Tibial artery (tissue), 4 donors: ENCODE measurements around the gene ZIC3.

Experiments
- DNase-seq, 2 donors: peaks; one replicate each; pipeline ENCODE4 v3.0.0-alpha.2; 2019
- H3K27ac ChIP-seq, 2 donors: fragments of 200-600 bp; sonication (generic) in 1 of 2; 1 replicate in 1 of 2; 2 replicates in 1 of 2; pipeline ENCODE4 v1.5.1; 2018 to 2019; ENCODE audit warnings: mild to moderate bottlenecking in 1 of 2
- H3K27me3 ChIP-seq, 2 donors: fragments of 200-600 bp; sonication (generic) in 1 of 2; one replicate each; pipeline versions ENCODE4 v1.5.1 to v1.6.0; 2016 to 2019
- H3K36me3 ChIP-seq, 3 donors: fragments of 200-600 bp; sonication (generic) in 2 of 3; one replicate each; pipeline ENCODE4 v1.5.1; 2016 to 2019; ENCODE audit warnings: mild to moderate bottlenecking in 2 of 3
- H3K4me1 ChIP-seq, 4 donors: fragments of 200-600 bp; sonication (generic) in 2 of 4; 1 replicate in 3 of 4; 2 replicates in 1 of 4; pipeline ENCODE4 v1.5.1; 2016 to 2019
- H3K4me3 ChIP-seq, 2 donors: fragments of 200-600 bp; sonication (generic) in 1 of 2; 1 replicate in 1 of 2; 2 replicates in 1 of 2; pipeline ENCODE4 v1.5.1; 2018 to 2019; ENCODE audit warnings: mild to moderate bottlenecking in 2 of 2
- H3K9me3 ChIP-seq, 3 donors: fragments of 200-600 bp; sonication (generic) in 1 of 3; one replicate each; pipeline ENCODE4 v1.5.1; 2016 to 2019
- intact Hi-C: fragments of 100-400 bp; cut with DNase I; formaldehyde crosslinking; loops from one replicate; pipeline ENCODE4 v1.15.0; 2023; ENCODE audit warnings: low total_unique reads
- TF ChIP-seq, protein P1 (sequence below), 2 experiments: fragments of 200-600 bp in 1 of 2; fragments of 450-650 bp in 1 of 2; IDR thresholded peaks; one replicate each; pipeline ENCODE4 v1.5.1; 2017 to 2019; ENCODE audit warnings: antibody characterized with exemption in 2 of 2, mild to moderate bottlenecking in 1 of 2, moderate library complexity in 1 of 2

Gene ZIC3

DNA sequence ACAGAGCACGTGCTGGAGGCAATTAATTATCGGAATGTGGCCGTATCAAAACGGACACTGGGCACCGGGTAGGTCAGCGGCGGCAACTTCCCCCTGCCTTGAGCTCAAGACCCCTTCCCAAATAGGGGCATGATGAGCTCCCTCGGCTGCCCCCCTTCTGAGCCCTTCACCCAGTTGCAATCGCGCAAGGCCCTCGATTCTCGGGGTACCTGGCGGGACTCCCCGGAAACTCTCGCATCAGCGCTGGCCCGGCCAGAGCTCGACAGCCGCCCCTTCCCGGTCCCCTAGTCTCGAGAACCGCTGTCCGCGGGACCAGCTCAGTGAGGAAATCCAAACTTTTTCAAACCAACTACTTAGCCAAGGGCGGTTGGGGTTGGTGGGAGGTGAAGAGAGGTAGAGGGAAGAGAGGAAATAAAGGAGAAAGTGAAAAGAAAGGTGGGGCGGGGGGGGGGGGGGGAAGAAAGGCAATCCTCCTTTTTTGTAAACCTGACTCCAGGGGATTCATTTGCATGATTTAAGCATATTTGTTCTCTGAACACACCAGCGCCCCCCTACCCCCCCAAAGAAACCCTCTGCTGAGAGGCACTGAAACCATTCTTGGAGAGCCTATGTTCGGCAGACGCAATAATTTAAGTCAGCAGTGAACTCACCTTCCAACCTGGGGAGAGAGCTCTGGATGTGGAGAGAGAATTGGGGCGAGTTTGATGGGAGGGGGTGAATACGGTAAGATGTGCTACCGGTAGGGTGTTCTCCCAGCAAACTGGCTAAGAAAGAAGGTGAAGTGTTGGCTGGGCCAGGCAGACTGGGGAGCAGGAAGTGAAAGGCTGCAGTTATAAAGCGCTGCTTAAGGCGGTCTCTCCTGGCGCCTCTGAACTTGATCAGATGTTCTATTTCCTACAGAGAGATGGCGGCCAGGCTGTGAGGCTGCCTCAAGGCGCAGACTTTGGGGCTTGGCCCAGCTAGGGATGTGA is 2.0 kb upstream of the ZIC3 start:
- Histone ChIP-seq H3K4me3 (no peak overlapping the region), H3K27ac (no peak overlapping the region), H3K4me1 (peaks cover 0 to 19% (median 11%) of the 10 kb centered on the region in 4 donors), H3K36me3 (no peaks in the 10 kb centered on the region), H3K9me3 (no peaks in the 10 kb centered on the region), H3K27me3 (peaks cover 0 to 41% of the 10 kb centered on the region in 2 donors)
- TF ChIP-seq, protein P1, sequence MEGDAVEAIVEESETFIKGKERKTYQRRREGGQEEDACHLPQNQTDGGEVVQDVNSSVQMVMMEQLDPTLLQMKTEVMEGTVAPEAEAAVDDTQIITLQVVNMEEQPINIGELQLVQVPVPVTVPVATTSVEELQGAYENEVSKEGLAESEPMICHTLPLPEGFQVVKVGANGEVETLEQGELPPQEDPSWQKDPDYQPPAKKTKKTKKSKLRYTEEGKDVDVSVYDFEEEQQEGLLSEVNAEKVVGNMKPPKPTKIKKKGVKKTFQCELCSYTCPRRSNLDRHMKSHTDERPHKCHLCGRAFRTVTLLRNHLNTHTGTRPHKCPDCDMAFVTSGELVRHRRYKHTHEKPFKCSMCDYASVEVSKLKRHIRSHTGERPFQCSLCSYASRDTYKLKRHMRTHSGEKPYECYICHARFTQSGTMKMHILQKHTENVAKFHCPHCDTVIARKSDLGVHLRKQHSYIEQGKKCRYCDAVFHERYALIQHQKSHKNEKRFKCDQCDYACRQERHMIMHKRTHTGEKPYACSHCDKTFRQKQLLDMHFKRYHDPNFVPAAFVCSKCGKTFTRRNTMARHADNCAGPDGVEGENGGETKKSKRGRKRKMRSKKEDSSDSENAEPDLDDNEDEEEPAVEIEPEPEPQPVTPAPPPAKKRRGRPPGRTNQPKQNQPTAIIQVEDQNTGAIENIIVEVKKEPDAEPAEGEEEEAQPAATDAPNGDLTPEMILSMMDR (IDR thresholded peaks at IDR 0.05), result no peak
- no peak for DNase-seq
- intact Hi-C loops, result no loop called here

DNA sequence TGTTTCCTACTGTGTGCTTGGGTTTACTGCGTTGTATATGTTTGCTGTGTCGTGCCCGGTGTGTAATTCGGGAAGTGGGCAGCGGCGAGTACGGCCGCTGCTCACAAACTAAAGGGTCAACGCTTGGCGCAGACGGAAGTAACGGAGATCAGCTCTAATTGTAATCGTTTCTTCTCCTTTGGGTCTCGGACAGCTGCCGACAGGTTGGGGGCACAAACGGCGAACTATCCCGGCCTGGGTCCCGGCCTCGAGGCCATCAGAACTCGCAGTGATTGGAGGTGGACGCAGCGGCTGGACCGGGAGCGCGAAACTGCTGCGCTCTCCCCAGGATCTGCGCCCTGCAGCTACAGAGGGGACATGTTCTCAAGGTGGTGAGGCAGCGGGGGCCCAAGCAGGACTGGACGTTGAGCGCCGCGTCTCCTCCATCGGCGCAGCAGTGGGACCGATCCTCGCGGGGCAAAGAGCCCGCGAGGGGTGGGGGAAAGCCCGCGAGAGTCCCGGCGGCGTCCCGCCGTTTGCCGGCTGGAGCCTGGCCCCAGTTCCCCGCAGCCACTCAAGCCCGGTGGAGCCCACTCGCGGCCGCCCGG is 516 bp upstream of the ZIC3 start:
- peaks cover 0 to 55% of the 10 kb centered on the region in 2 donors for H3K27me3 ChIP-seq
- intact Hi-C loops, result no loop called here
- no peak for DNase-seq
- H3K4me1 ChIP-seq, result peaks cover 0 to 19% (median 11%) of the 10 kb centered on the region in 4 donors
- H3K27ac ChIP-seq, result no peak overlapping the region
- H3K4me3 ChIP-seq, result peak overlapping the region; percentile 59 to 70
- peaks cover 0 to 3% (median 0%) of the 10 kb centered on the region in 3 donors for H3K9me3 ChIP-seq
- H3K36me3 ChIP-seq, result no peaks in the 10 kb centered on the region
- TF ChIP-seq, protein P1 (IDR thresholded peaks at IDR 0.05), result no peak

GRCh38 chrX:137566746-137567679 is 1.1 kb downstream of the ZIC3 start:
- Histone ChIP-seq H3K36me3 (no peaks in the 10 kb centered on the region), H3K4me3 (peak overlapping the region; percentile 59 to 70), H3K27me3 (peaks cover 0 to 65% of the 10 kb centered on the region in 2 donors), H3K4me1 (peaks cover 0 to 19% (median 11%) of the 10 kb centered on the region in 4 donors), H3K9me3 (peaks cover 0 to 3% (median 0%) of the 10 kb centered on the region in 3 donors), H3K27ac (no peak overlapping the region)
- TF ChIP-seq, protein P1 (IDR thresholded peaks at IDR 0.05), result no peak
- intact Hi-C loops, result no loop called here
- no peak for DNase-seq

- DNase-seq, result no peak
- H3K4me1 ChIP-seq, result peaks cover 0 to 19% (median 11%) of the 10 kb centered on the region in 4 donors
- peaks cover 0 to 71% of the 10 kb centered on the region in 2 donors for H3K27me3 ChIP-seq
- no peak overlapping the region for H3K27ac ChIP-seq
- no peaks in the 10 kb centered on the region for H3K36me3 ChIP-seq
- peaks cover 0 to 3% (median 0%) of the 10 kb centered on the region in 3 donors for H3K9me3 ChIP-seq
- peak overlapping the region in 1 of 2 donors; percentile 70 for H3K4me3 ChIP-seq
- intact Hi-C loops, result no loop called here
- TF ChIP-seq, protein P1 (IDR thresholded peaks at IDR 0.05), result no peak
Measured at GRCh38 chrX:137567682-137568232, 1.8 kb downstream of the ZIC3 start.
